Superior temporal gyrus (tissue), 1 donor: Measurements from ENCODE around the gene GLRA3.
"Not testable (repeated sequence)": the region's sequence is repeated elsewhere in the genome, so short reads cannot be mapped to it uniquely, and the experiment has no call there.

Source experiments
- DNase-seq: peaks from one replicate; pipeline ENCODE4 v3.0.0-alpha.2; 2016; ENCODE audit errors: extremely low spot score

Gene GLRA3

DNA sequence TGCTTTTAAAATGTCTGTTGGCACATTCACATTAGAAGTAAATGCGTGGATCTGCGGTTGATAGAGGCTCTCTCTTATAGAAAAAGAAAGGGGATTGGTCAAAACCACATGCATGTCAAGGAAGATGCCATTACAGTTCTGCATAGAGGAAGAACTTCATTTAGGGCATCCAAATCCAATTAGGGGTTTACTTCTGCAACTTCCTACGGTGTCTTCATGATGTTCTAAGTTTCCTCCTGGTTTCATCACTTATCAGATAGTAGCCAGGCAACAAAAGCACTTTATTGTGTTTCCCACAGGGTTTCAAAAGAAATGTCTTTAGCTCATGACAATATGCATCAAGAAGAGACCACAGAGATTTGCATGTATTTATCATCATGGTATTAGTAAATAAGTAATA lies 170.8 kb downstream of the GLRA3 start:
- no peak for DNase-seq

DNA sequence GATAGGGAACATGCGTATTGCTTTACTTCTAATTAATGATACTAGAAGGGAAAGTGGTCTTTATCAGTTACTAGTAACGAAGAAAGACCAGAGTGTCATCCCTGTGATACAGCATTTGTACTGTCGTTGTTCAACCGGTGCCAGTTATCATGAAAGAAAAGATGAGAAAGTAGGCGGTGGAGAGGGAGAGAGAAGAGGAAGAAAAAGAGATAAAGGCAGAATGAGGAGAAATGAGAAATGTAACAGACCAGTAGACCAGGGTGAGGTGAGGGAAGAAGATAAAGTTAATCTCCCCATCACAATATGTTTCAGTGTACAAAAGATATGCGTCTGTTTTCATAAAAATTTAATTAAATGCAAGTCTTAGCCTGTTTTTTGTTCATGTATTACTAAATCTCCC lies 171.6 kb downstream of the GLRA3 start:
- DNase-seq: no peak

DNA sequence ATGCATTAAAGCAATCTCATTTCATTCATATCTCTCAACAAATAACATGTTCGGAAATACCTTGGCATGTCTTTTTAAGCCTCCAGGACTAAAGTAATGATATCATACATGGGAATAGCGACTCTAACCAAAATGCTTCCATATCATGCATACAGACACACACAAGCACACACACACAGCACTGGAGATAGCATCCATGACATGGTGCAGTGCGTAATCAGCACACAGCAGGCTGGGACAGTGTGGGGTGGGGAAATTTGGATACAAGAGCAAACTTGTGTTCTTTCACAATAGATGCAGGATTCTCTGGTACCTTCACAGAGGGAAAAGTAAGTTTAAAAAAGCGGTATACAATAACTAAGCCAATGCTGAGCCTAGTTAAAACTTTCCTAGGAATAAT lies 174.4 kb downstream of the GLRA3 start:
- DNase-seq: no peak

DNA sequence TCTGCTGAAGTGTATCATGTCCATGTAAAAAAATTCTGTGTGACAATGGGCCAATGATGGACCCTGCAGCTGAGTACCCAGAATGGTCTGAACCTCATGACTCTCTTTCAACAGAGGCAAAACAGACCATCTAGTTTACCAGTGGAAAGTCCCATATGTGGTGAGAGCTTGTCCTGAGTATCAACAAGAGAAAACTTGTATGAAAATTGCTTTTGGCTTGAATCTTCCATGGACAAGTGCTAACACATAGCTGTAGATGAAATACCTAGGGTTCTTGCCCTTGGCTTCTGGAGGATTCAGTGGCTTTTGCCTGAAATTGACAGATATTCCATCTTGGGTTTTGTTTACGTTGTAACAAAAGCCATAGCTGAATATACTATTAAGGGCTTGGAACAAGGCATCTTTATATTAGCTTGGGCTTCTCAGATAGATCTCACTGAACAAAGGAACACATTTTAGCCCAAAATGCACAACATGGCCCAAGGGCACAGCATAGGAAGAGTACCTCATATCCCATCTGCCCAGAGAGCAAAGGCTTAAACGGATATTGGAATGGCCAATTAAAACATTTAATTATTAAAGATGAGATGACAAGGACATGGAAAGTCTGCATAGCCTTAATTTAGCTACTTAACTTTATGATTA lies 178.2 kb downstream of the GLRA3 start:
- DNase-seq: no peak

DNA sequence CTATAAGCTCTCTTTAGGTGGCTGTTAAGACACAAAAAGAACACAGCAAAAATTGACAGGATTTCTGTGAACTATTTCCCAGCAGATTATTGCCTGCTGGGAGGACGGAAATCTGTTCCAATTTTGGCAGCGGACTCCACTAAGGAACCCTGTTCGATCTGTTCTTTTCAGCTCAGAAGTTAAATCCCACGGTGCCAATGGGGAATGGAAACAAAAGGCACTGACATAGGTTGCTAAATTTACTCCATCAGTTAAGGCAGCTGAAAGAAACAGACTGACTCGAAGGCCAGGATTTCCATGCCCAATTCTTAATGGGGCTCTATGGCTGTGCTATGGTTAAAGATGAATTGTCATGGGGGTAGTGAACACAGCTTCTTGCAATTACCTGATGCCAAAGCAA lies 180.2 kb downstream of the GLRA3 start:
- DNase-seq: no peak

DNA sequence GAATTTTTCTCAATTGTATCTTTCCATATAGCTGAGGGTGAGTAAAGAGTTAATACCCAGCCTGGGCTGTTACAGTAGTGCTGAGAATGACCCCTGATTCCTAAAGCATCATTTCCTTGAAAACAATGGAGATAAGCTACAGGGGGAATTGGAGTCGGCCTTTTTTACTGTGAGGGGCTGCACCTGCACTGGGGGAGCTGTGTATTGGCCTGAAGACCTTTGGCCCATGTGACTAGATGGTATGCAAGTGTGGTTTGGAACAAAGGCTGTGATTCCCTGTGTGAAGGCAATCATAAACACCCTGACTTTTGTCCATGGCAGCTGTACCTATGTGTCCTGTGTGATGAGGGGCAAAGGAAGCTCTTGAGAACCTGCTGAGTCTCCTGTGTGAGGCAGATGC lies 182.7 kb downstream of the GLRA3 start:
- DNase-seq: no peak

DNA sequence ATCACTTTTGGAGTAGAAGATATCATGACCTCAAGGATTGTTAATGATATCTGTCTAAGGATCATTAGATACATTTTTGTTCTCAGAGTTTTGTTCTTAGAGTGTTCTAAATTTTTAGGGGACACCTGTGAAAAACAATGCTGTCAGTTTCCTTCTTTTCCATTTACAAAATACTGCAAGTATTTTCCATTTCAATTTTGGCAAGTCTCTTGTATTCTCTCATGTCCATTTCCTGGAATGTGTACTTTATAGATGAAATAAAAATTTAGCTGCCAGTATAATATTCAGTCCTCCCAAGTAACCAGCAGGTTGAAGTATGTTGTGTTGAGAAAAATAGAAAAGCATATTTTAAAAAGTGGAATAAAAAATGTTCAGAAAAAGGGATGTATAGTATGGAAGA lies 188.9 kb downstream of the GLRA3 start:
- no peak for DNase-seq

DNA sequence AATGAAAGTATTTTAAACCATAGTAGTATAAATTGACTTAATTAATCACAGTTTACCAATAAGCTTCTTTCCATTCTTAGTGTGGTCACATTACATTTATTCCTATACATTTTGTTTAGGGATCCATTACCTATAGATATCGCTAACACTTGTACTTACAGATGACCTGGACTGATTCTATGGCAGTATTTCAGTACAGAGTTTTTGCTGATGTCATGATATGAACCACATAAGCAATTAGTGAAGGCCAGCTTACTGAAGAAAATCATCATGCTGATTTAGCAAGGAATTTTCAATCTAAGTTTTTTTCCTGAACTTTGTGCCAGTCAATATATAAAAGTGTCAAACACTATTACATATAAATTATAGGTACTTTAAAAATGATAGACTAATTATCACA lies 193.3 kb downstream of the GLRA3 start:
- no peak for DNase-seq

DNA sequence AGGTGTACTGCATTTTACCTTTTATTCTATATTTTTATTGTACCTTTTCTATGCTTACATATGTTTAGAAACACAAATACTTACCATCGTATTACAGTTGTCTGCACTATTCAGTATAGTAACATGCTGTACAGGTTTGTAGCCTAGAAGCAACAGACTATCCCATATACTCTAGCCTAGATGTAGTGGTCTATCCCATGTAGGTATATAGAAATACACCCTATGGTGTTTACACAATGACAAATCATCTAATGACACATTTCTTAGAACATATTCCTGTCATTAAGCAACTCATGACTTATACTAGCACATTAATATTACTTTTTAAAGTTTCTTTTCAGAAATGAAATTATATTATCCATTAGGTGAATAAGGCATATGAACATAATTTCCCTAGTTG lies 195.6 kb downstream of the GLRA3 start:
- no peak for DNase-seq

DNA sequence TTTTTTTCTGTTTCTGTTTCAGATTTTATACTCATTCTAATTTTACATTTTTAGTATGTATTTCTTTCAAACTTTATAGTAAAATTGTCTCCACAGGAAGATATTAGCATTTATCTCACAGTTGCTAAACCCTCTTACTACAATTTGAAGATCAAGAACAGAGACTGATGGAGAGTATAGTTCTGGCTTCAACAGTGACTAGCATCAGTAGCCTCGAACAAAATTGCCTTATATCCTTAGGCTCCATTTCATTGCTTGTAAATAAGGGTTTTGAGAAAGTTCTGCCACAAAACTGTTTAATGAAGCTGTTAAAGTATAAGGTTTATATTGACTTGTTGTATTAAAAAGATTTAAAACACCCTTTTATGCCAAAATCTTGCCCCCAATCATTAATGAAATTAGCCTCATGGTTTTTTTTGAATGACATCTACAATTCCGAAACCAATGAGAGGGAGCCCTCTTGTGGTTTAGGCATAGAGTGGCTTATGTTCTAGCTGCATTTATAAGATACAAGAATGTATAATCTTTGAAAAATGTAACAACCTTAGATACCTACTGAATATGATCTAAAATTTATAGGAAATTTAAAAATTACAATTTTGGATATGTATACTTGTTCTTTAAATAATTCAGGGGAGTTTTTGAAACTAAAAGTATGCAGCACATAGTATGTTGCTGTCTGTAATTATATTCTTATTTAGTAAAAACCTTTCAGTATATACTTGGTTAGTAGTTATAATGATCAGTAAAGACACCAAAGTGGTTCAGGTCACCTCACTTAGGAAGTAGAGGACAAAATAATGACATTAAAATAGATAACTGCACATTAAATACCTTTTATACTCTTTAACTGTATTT lies 196.9 kb downstream of the GLRA3 start:
- DNase-seq: peak; percentile 81

DNA sequence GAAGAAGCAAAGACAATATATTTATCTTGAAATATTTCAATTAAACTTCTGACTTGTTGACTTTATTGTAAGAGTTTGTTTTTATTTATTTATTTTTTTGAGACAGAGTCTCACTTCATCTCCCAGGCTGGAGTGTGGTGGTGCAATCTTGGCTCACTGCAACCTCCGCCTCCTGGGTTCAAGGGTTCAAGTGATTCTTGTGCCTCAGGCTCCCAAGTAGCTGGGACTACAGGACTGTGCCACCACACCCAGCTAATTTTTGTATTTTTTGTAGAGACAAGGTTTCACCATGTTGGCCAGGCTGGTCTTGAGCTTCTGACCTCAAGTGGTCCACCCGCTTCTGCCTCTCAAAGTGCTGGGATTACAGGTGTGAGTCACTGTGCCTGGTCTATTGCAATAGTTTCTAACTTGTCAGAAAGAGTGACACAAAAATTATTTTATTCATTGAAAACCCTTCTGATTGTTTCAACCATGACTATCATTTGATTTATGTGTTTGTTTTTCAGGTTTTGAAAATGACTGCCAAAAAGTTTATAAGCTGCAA lies 199.1 kb downstream of the GLRA3 start:
- DNase-seq: not testable (repeated sequence)

DNA sequence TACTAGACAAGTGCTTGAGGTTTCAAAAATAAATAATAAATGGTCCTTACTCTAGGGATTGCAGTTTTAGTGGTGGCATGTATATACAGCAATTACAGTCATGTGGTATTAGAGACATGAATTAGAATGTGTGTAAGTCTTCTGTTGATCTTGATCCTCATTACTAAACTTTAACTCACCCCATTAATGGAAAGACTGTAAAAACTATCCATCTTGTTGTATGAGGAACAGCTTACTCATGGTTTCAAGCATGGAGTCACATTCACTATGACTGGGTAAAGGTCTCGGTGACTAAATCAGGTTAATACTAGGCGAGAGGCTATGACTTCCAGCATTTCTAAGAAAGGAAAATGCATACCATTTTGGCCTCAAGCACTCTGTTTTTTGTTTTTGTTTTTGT lies 199.8 kb downstream of the GLRA3 start:
- DNase-seq: no peak

DNA sequence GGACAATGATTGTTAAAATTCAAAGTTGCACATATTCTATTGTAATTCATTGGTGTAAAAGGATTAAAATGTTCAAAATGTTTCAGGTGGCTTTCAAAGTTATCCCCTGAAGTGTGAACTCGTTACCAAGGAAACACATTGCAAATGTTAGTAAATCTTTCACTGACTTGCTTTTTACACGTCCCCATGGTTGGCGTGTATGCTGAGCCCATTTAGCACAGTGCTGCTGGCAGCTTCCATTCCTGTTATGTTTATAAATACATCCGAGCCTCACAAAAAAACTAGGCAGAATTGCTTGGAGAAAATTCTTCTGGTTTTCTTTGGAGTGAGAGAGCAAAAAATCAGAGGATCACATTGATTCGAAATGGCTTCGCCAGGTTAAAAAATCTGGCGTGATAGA lies 200.9 kb downstream of the GLRA3 start:
- peak; percentile 55 for DNase-seq

DNA sequence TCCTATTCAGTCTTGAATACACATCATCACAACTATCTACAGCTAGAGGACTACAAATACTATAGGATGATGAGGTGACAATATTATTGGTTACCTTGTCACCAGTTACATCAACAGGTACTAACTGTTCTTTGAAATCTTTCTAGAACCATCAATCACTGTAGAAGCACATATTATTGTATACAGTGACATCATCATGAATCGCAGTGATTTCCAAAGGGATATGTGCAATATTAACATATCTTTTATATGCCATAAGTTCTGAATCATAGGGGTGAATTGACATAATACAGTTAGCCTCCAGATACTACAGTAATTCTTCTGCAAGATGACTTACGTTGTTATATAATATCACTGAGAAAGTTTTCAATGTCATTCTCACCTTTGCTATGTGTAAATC lies 201.6 kb downstream of the GLRA3 start:
- no peak for DNase-seq

DNA sequence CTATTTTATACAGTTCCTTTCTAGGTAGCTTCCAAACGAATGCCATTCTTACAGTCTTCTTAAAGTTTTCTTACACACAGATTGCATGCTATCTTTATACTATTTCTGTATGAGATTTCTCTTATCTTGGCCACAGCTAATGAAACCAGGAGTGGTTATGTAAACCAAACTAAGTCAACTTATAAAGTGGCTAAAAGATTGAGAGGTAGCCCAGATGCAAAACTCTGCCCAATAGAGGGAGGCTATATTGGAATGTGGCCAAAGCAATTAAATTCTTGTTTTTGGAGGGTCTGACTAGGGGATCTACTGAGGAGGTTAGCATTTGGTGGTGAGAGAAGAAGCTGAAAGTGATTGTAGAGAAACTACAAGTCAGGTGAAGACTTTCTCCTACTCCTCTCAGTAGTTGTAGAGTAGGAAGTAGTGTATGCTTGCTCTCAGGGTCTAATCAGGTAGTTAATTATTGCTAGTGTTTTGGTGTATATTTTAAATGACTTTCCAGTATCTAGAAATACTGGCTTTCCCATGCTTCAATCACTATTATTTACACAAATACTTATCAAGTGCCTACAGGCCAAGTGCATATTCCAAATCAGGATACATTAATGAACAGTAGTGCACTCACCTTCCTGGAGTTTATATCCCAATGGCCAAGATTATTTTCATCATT lies 202.6 kb downstream of the GLRA3 start:
- DNase-seq: no peak

DNA sequence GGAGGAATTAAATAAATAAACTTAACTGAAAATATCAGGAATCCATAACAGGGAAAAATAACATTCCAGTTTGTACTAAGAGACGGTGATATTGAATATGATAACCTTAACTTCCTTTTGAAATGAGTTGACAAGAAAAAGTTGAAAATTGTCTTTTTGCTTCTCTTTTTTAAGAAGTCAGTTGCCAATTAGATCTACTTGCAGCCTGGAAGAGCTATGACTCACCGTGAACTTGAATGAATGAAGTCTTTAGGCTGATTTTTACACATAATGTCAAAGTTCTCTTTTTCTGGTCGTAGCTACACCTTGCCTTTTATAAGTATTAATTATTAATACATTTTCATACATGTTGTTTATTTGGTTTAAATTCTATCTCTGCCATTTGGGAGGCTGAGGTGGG lies 212.4 kb downstream of the GLRA3 start:
- no peak for DNase-seq

DNA sequence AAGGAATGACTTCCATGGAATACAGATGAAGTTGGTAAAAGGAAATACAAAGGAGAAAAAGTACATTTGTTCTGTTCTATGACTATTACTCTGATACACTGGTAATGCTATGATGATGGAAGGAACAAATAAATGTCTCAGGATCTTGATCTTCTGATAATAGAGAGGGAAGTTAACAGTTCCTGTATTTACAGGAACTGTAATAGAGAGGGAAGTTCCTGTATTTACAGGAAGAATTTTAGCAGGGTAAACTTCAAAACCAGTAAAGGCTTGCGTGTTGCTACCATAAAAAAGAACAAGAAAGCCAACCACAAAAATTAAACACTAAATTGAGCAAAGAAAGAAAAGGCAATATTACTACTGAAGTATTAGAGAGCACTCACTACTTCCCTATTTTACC lies 215.1 kb downstream of the GLRA3 start:
- no peak for DNase-seq

DNA sequence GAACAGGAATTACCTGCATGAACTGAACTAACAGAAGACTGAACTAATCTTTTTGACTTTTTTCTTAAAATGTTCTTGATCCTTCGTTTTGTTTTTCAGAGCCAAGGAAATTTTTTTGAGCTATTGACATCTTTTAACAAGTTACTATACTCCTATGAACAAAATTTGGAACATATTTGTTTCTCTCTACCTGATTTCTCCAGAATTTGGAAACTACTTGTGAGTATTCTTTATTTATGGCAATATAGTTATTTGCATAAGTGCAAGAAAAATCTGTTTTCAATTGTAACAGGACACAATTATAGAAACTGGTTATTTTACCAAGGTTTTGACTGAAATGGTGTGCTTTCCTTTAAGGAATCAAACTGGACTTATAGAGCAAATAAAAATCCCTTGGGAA lies 217.3 kb downstream of the GLRA3 start:
- DNase-seq: no peak

DNA sequence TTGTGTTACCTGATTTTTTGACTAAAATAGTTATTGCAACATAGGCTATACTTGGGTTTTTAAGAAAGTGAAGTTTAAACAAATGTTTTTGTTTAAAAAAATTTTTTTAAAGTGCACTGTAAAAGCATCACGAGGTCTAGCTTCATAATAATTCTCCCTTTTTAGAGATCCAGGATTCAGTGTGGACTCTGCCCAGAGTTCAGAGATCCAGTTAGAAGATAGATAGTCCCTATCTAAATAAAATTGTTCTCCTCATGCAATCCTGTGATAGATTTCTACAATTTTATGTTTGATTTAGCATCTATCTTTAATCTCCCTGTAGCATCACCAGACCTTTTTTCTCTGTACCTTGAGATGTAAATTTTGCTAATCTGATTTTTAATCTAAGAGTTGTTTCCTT lies 221.3 kb downstream of the GLRA3 start:
- no peak for DNase-seq

DNA sequence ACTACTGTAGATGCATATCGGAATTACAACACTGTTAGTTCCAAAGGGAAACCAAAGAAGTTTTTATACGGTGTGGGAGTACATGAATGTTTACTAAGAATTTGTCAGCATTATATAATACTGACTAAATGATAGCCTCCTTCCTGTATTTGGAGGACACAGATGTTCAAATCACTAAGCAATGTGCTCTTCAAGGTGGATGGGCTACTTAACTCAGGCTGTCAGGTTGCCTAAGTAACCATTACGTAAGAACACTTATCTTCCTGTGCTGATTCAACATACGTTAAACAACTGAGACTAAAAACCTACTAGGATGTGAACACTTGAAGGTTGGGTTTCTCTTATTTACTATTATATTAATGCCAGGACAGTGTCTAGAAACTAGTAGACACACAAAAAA lies 224.8 kb downstream of the GLRA3 start:
- DNase-seq: peak; percentile 35

DNA sequence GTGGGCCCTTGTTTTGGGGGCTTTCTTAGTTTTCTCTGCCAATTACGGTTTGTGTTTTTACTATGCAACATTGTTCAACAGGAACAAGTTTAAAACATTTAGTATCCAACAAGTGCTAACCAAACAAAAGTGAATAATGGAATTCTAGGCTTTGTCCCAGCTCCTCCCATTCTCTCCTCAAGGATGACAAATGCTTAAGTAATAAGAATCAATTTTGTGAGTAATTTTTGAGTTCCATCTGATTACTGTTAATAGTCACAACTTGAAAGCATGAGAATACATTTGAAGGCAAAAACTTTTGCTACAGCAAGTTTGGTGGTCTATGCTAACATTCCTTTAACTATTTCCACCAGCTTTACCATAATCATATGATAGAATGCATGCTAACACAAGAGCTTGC lies 228.7 kb downstream of the GLRA3 start:
- no peak for DNase-seq

DNA sequence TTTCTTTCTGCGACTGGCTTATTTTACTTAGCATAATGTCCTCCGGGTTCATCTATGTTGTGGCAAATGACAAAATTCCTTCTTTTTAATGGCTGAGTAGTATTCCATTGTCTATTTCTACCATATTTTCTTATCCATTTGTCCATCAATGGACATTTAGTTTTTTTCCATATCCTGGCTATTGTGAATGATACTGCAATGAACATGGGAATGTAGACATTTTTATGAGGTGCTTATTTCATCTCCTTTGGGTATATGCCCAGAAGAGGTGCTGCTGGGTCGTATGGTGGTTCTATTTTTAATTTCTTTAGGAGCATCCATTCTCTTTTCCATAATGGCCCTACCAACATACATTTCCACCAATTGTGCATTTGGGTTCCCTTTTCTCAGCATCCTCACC lies 230.2 kb downstream of the GLRA3 start:
- no peak for DNase-seq

DNA sequence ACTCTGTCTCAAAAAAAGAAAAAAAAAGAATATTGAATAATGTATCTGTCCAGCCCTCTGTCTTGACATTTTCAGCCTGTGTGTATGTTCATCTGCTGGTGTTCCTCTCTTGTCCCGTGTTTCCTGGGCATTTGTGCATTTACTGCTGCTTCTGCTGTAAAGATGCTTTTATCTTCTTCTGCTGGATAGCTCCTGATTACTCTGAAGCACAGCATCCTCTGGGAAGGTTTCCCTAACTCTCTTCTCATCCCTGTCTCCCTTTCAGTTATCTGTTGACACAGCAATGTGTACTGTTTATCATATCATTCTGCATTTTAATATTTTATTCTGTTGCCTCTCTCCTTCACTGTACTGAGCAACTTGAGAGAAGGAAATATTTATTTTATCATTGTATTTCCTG lies 232.5 kb downstream of the GLRA3 start:
- DNase-seq: no peak
